SU-DHL-6 (cell line): ENCODE results near the gene ADAMTS17.

Experiments
- CTCF ChIP-seq: fragments of 200-600 bp; sonication (generic); IDR thresholded peaks from one replicate; pipeline ENCODE4 v1.5.1; 2017; ENCODE audit warnings: antibody characterized with exemption, mild to moderate bottlenecking, low read length, moderate library complexity; ENCODE audit not compliant: insufficient read depth, poor library complexity, severe bottlenecking
- EZH2phosphoT487 ChIP-seq: fragments of 200-600 bp; sonication (generic), shearing (Covaris generic); conservative IDR thresholded peaks from 2 replicates; pipeline ENCODE4 v1.6.1; 2018; ENCODE audit warnings: mild to moderate bottlenecking, antibody characterized with exemption, low read length, moderate library complexity, mixed read lengths

DNA sequence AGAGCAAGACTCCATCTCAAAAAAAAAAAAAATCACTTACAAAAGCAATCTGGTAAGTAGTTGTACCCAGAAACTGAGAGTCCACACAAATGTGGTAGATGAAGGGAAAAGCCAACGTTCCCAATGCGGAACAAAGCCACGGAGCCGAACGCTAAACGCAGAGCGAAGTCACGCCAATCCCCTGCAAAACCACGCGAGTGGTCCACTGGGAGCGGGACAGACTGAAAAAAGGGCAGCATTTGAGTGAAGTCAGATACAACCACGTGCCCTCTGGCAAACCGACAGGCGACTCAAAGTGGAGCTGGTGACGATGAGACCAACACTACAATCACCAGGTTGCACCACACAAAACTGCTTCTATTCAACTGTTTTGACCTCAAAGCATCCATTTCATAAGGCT lies 362.4 kb downstream of the ADAMTS17 start:
- TF ChIP-seq CTCF: no peak
- no peak for TF ChIP-seq EZH2phosphoT487
